B cell (primary cell): ENCODE data around the gene GLIPR1. TPM values are rescaled to one million over a fixed set of nuclear protein-coding genes. Genes with fewer than 3 reads are reported as not detected.

Experiments used
- ATAC-seq: fragments of 200-7000 bp; cut with Tn5 transposase; one replicate; pipeline ENCODE4 v1.10.0; 2021; ENCODE audit warnings: low read depth, mild to moderate bottlenecking, moderate number of reproducible peaks, moderate library complexity
- CTCF ChIA-PET: fragments of 350-600 bp; sonication (Branson Sonifier 250); formaldehyde crosslinking; loops from one replicate; lab custom pipeline; 2021; ENCODE audit warnings: antibody characterized with exemption, inconsistent platforms; lab: Charles Lee
- POLR2A ChIA-PET: fragments of 350-600 bp; sonication (Branson Sonifier 250); formaldehyde crosslinking; loops from one replicate; lab custom pipeline; 2021; ENCODE audit warnings: antibody characterized with exemption; lab: Charles Lee
- DNase-seq: peaks from one replicate; pipeline ENCODE4 v3.0.0; 2013
- H2AFZ ChIP-seq: 2 replicates; pipeline ENCODE4 v1.6.1; 2012; ENCODE audit warnings: mild to moderate bottlenecking, low read depth, low read length; ENCODE audit not compliant: insufficient read depth, poor library complexity, severe bottlenecking
- H3K27ac ChIP-seq, 2 donors: 1 replicate in 1 of 2; 2 replicates in 1 of 2; pipeline ENCODE4 v1.5.1; 2012 to 2013; ENCODE audit warnings: low read length in 2 of 2, mild to moderate bottlenecking in 2 of 2, moderate library complexity in 1 of 2
- H3K27me3 ChIP-seq, 4 experiments: fragments of 200-600 bp in 1 of 4; sonication (generic) in 1 of 4; replicated peaks in 1 of 4; 1 replicate in 2 of 4; 2 replicates in 2 of 4; pipeline versions ENCODE4 v1.6.1 to v1.7.0; 2013 to 2016; ENCODE audit warnings: low read length in 3 of 4, mild to moderate bottlenecking in 2 of 4, mixed read lengths in 1 of 4, moderate library complexity in 1 of 4; ENCODE audit not compliant: insufficient read depth in 4 of 4, control insufficient read depth in 3 of 4; ENCODE audit errors: control extremely low read depth in 1 of 4
- H3K36me3 ChIP-seq, 2 experiments: replicated peaks in 1 of 2; 1 replicate in 1 of 2; 2 replicates in 1 of 2; pipeline versions ENCODE4 v1.6.1 to v1.7.1; 2013; ENCODE audit warnings: low read length in 1 of 2; ENCODE audit not compliant: insufficient read depth in 2 of 2, control insufficient read depth in 1 of 2; ENCODE audit errors: control extremely low read depth in 1 of 2, extremely low read depth in 1 of 2
- H3K4me1 ChIP-seq, 2 donors: fragments of 200-600 bp in 1 of 2; sonication (generic) in 1 of 2; 1 replicate in 1 of 2; 2 replicates in 1 of 2; pipeline versions ENCODE4 v1.5.1 to v1.6.1; 2013 to 2017; ENCODE audit warnings: low read length in 2 of 2; ENCODE audit not compliant: control insufficient read depth in 2 of 2, insufficient read depth in 2 of 2
- H3K4me2 ChIP-seq: replicated peaks from 2 replicates; pipeline ENCODE3; 2012; ENCODE audit warnings: mild to moderate bottlenecking, low read depth, low read length; ENCODE audit not compliant: poor library complexity, severe bottlenecking
- H3K4me3 ChIP-seq, 5 experiments: fragments of 200-600 bp in 1 of 5; sonication (generic) in 1 of 5; 1 replicate in 3 of 5; 2 replicates in 2 of 5; pipeline versions ENCODE4 v1.5.1 to v1.7.0; 2011 to 2016; ENCODE audit warnings: low read length in 4 of 5, mild to moderate bottlenecking in 4 of 5, low read depth in 2 of 5, control low read depth in 1 of 5, moderate library complexity in 1 of 5; ENCODE audit not compliant: insufficient read depth in 1 of 5; ENCODE audit errors: control extremely low read depth in 1 of 5, extremely low read depth in 1 of 5
- H3K79me2 ChIP-seq: fragments of 200-600 bp; sonication (generic); one replicate; pipeline ENCODE4 v1.6.0; 2016; ENCODE audit warnings: low read length; ENCODE audit not compliant: control insufficient read depth, insufficient read depth
- H3K9ac ChIP-seq: fragments of 200-600 bp; sonication (generic); 2 replicates; pipeline ENCODE4 v1.6.1; 2017; ENCODE audit warnings: mild to moderate bottlenecking, low read length, moderate library complexity
- H3K9me3 ChIP-seq, 3 donors: one replicate each; pipeline versions ENCODE4 v1.6.1 to v1.7.1; 2013; ENCODE audit warnings: low read length in 2 of 3; ENCODE audit not compliant: control insufficient read depth in 2 of 3, insufficient read depth in 1 of 3; ENCODE audit errors: control extremely low read depth in 1 of 3
- H4K20me1 ChIP-seq: 2 replicates; pipeline ENCODE4 v1.6.0; 2012; ENCODE audit warnings: mild to moderate bottlenecking, low read length; ENCODE audit not compliant: insufficient read depth, control insufficient read depth, poor library complexity, severe bottlenecking
- H3K27ac Mint-ChIP-seq: one replicate; pipeline ENCODE4 v1.8.0; 2021; ENCODE audit warnings: mixed read lengths
- H3K27me3 Mint-ChIP-seq: one replicate; pipeline ENCODE4 v1.8.0; 2021; ENCODE audit warnings: mixed read lengths
- H3K4me1 Mint-ChIP-seq: one replicate; pipeline ENCODE4 v1.8.0; 2021; ENCODE audit warnings: mixed read lengths
- H3K4me3 Mint-ChIP-seq: one replicate; pipeline ENCODE4 v1.8.0; 2021; ENCODE audit warnings: mixed read lengths
- H3K9me3 Mint-ChIP-seq: one replicate; pipeline ENCODE4 v1.8.0; 2022; ENCODE audit warnings: mixed read lengths; ENCODE audit not compliant: insufficient read depth
- CTCF ChIP-seq: fragments of 200-600 bp; IDR thresholded peaks from one replicate; pipeline ENCODE4 v1.8.0; 2022; ENCODE audit warnings: antibody characterized with exemption, mild to moderate bottlenecking
- EZH2 ChIP-seq: IDR thresholded peaks from 2 replicates; pipeline ENCODE4 v1.6.1; 2012; ENCODE audit warnings: borderline replicate concordance, low read depth, mild to moderate bottlenecking, moderate library complexity, low read length; ENCODE audit not compliant: insufficient read depth, poor library complexity, severe bottlenecking
- WGBS: methylation state at CpG from one replicate; pipeline ENCODE4 v1.1.5; 2013; ENCODE audit warnings: missing lambda C conversion rate; ENCODE audit not compliant: insufficient coverage; 5-methylcytosine and 5-hydroxymethylcytosine counted together
- intact Hi-C: fragments of 100-400 bp; cut with micrococcal nuclease; formaldehyde crosslinking; loops from one replicate; pipeline ENCODE4 v1.10.0; 2022
- polyA plus RNA-seq: library from polyadenylated mRNA; depleted of rRNA; stranded (reverse); fragments of >200 nt; gene quantifications from 2 replicates; pipeline ENCODE4 v1.2.3, GENCODE V29; 2012
- total RNA-seq, 2 donors: library from RNA; stranded (reverse); fragments of 120-200 nt in 1 of 2; gene quantifications; 1 replicate in 1 of 2; 2 replicates in 1 of 2; pipeline versions ENCODE4 v1.2.3 to v1.2.4, GENCODE V29; 2013 to 2022

The GLIPR1 gene
- total and polyA plus RNA-seq, 2 donors (not counting 1 experiment from before 2014, with no cell fraction given): 52.3 to 117 TPM

DNA sequence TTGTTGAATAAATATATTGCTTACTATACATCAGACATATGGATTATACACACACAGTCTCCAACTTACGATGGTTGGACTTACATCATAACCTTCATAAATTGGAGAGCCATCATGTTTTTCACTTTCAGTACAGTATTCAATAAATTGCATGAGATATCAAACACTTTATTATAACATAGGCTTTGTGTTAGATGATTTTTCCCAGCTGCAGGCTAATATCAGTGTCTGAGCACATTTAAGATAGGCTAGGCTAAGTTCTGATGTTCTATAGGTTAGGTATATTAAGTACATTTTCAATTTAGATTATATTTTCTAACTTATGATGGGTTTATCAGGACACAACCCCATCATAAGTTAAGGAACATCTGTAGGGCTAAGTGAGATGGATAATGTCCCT is 48.8 kb downstream of the GLIPR1 start:
- Histone ChIP-seq H3K9ac (no peak overlapping the region), H2AFZ (no peak overlapping the region), H3K4me1 (peaks cover 5 to 6% of the 10 kb centered on the region in 2 donors), H4K20me1 (no peaks in the 10 kb centered on the region), H3K27me3 (peaks cover 0 to 14% (median 3%) of the 10 kb centered on the region in 4 experiments), H3K27ac (no peak overlapping the region), H3K9me3 (no peaks in the 10 kb centered on the region), H3K4me2 (no peak overlapping the region), H3K36me3 (no peaks in the 10 kb centered on the region), H3K79me2 (no peaks in the 10 kb centered on the region), H3K4me3 (no peak overlapping the region)
- H3K4me1 Mint-ChIP-seq: peaks cover 4% of the 10 kb centered on the region
- H3K4me3 Mint-ChIP-seq: no peak overlapping the region
- DNase-seq (no peak), ATAC-seq (no peak)
- intact Hi-C loops: loop anchor here (5.0 to 10.0 kb wide), 2 partner anchors 625 to 818 kb away; partner anchors contain the start of gene BBS10
- H3K27me3 Mint-ChIP-seq: peaks cover 15% of the 10 kb centered on the region
- WGBS: no CpG with 5 or more reads among the region's 1 CpG
- H3K9me3 Mint-ChIP-seq: no peaks in the 10 kb centered on the region
- CTCF ChIA-PET: interaction anchor here (3.2 to 8.6 kb wide), 2 partner anchors 507 to 1058 kb away, joined by 33 to 210 read pairs; partner anchors contain the start of gene PHLDA1
- TF ChIP-seq EZH2 (no peak), CTCF (no peak)
- POLR2A ChIA-PET: no interaction called here
- no peak overlapping the region for H3K27ac Mint-ChIP-seq

- peaks cover 17% of the 10 kb centered on the region for H3K27me3 Mint-ChIP-seq
- no peak overlapping the region for H3K27ac ChIP-seq
- no peaks in the 10 kb centered on the region for H3K36me3 ChIP-seq
- CTCF ChIA-PET: interaction anchor here (8.6 kb wide), 1 partner anchor 506 kb away, joined by 210 read pairs; the partner anchor contains the start of gene PHLDA1
- H2AFZ ChIP-seq: no peak overlapping the region
- no peaks in the 10 kb centered on the region for H3K9me3 Mint-ChIP-seq
- peaks cover 5 to 6% of the 10 kb centered on the region in 2 donors for H3K4me1 ChIP-seq
- H3K4me1 Mint-ChIP-seq: peaks cover 4% of the 10 kb centered on the region
- H3K9me3 ChIP-seq: no peaks in the 10 kb centered on the region
- TF ChIP-seq EZH2 (no peak), CTCF (no peak)
- no peak overlapping the region for H3K9ac ChIP-seq
- H3K79me2 ChIP-seq: no peaks in the 10 kb centered on the region
- no peak for ATAC-seq
- POLR2A ChIA-PET: no interaction called here
- H3K27me3 ChIP-seq: peaks cover 0 to 19% (median 3%) of the 10 kb centered on the region in 4 experiments
- no peak overlapping the region for H3K4me3 ChIP-seq
- H3K4me3 Mint-ChIP-seq: no peak overlapping the region
- no peak overlapping the region for H3K27ac Mint-ChIP-seq
- H3K4me2 ChIP-seq: no peak overlapping the region
- intact Hi-C loops: loop anchor here (5.0 to 10.0 kb wide), 2 partner anchors 625 to 817 kb away; partner anchors contain the start of gene BBS10
- WGBS: no CpG with 5 or more reads among the region's 1 CpG
- no peaks in the 10 kb centered on the region for H4K20me1 ChIP-seq
- no peak for DNase-seq
Measured at GRCh38 chr12:75529826-75530225, 49.3 kb downstream of the GLIPR1 start.
